ENCODE data around the gene AGXT. TPM values are rescaled to one million over a fixed set of nuclear protein-coding genes. Genes with fewer than 3 reads are reported as not detected.

Gene AGXT
- total RNA-seq, 1 experiment from 2014 or later = 0.34 TPM

DNA sequence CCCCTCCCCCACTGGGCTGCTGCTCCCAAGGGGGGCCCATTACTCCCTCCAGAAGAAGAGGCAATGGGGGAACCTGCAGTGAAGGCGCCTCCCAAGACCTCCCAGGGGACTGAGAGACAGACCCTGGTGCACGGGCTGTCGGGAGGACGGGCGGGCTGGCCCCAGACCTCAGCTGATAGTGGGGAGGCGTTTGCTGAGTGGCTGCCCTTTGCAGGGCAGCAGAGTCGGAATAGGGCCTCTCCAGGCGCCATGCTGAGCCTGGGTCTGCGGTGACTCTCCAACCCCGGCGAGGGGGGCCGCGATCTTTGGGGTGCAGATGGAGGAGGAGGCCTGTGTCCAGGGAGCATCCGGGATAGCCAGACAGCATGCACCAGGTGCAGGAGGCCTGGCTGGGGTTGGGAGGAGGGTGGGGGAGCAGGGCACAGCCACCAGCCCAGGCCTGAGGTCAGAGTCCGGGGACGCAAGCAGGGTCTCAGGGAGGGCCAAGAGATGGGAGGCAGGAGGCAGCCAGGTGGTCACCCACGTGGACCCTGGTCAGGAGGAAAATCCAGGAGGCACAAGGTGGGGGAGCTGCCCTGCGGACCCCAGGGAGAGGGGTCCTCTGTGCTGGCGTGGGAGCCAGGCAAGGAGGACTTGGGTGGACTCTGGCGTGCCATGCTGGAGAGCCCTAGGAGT, 48.5 kb downstream of the AGXT start (continued):
- TF ChIP-seq, protein P1, sequence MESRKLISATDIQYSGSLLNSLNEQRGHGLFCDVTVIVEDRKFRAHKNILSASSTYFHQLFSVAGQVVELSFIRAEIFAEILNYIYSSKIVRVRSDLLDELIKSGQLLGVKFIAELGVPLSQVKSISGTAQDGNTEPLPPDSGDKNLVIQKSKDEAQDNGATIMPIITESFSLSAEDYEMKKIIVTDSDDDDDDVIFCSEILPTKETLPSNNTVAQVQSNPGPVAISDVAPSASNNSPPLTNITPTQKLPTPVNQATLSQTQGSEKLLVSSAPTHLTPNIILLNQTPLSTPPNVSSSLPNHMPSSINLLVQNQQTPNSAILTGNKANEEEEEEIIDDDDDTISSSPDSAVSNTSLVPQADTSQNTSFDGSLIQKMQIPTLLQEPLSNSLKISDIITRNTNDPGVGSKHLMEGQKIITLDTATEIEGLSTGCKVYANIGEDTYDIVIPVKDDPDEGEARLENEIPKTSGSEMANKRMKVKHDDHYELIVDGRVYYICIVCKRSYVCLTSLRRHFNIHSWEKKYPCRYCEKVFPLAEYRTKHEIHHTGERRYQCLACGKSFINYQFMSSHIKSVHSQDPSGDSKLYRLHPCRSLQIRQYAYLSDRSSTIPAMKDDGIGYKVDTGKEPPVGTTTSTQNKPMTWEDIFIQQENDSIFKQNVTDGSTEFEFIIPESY (IDR thresholded peaks at IDR 0.05; ENCODE audit: extremely low read depth, insufficient replicate concordance, low read length) = no peak
- TF ChIP-seq CBX3 (IDR thresholded peaks at IDR 0.05; ENCODE audit: low read depth) (no peak), EZH2phosphoT487 (IDR thresholded peaks at IDR 0.05; ENCODE audit: borderline replicate concordance) (no peak), ELF1 (IDR thresholded peaks at IDR 0.05; ENCODE audit: borderline replicate concordance, low read depth) (no peak), SIN3A (IDR thresholded peaks at IDR 0.05; ENCODE audit: low read depth) (no peak)
- TF ChIP-seq, protein P2, sequence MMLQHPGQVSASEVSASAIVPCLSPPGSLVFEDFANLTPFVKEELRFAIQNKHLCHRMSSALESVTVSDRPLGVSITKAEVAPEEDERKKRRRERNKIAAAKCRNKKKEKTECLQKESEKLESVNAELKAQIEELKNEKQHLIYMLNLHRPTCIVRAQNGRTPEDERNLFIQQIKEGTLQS (IDR thresholded peaks at IDR 0.05) = no peak
- TF ChIP-seq, protein P3, sequence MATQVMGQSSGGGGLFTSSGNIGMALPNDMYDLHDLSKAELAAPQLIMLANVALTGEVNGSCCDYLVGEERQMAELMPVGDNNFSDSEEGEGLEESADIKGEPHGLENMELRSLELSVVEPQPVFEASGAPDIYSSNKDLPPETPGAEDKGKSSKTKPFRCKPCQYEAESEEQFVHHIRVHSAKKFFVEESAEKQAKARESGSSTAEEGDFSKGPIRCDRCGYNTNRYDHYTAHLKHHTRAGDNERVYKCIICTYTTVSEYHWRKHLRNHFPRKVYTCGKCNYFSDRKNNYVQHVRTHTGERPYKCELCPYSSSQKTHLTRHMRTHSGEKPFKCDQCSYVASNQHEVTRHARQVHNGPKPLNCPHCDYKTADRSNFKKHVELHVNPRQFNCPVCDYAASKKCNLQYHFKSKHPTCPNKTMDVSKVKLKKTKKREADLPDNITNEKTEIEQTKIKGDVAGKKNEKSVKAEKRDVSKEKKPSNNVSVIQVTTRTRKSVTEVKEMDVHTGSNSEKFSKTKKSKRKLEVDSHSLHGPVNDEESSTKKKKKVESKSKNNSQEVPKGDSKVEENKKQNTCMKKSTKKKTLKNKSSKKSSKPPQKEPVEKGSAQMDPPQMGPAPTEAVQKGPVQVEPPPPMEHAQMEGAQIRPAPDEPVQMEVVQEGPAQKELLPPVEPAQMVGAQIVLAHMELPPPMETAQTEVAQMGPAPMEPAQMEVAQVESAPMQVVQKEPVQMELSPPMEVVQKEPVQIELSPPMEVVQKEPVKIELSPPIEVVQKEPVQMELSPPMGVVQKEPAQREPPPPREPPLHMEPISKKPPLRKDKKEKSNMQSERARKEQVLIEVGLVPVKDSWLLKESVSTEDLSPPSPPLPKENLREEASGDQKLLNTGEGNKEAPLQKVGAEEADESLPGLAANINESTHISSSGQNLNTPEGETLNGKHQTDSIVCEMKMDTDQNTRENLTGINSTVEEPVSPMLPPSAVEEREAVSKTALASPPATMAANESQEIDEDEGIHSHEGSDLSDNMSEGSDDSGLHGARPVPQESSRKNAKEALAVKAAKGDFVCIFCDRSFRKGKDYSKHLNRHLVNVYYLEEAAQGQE (IDR thresholded peaks at IDR 0.05; ENCODE audit: low read depth) = no peak
